ENCODE results near the gene TRIO.
A peak's percentile ranks its signal among the peaks of the same experiment; 100 is the strongest.

The TRIO gene

DNA sequence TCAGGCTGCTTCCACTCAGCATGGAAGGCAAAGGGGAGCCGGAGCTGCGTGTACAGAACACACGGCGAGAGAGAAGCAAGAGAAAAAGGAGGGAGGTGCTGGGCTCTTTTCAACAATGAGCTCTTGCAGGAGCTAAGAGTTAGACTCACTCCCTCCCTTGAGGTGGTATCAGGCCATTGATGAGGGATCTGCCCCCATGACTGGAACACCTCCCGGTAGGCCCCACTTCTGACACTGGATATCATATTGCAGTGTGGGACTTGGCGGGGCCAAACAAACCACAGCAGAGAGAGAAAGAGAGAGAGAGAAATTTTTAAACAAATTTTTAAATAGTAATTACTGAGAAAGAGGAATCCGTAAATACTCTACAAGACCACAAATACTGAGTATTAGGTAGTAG lies 182.2 kb downstream of the TRIO start:
- H3K4me1 Mint-ChIP-seq = peaks cover 25% of the 10 kb centered on the region
- H3K27ac Mint-ChIP-seq = peak overlapping the region; percentile 5
- ATAC-seq (ENCODE audit: low read depth) = no peak
- no peaks in the 10 kb centered on the region for H3K27me3 Mint-ChIP-seq
- peaks cover 25% of the 10 kb centered on the region for H3K36me3 Mint-ChIP-seq
- no peak overlapping the region for H3K4me3 Mint-ChIP-seq
- H3K9me3 Mint-ChIP-seq = peaks cover 2% of the 10 kb centered on the region
- DNase-seq (ENCODE audit: low spot score in 2 of 2) = no peak

DNA sequence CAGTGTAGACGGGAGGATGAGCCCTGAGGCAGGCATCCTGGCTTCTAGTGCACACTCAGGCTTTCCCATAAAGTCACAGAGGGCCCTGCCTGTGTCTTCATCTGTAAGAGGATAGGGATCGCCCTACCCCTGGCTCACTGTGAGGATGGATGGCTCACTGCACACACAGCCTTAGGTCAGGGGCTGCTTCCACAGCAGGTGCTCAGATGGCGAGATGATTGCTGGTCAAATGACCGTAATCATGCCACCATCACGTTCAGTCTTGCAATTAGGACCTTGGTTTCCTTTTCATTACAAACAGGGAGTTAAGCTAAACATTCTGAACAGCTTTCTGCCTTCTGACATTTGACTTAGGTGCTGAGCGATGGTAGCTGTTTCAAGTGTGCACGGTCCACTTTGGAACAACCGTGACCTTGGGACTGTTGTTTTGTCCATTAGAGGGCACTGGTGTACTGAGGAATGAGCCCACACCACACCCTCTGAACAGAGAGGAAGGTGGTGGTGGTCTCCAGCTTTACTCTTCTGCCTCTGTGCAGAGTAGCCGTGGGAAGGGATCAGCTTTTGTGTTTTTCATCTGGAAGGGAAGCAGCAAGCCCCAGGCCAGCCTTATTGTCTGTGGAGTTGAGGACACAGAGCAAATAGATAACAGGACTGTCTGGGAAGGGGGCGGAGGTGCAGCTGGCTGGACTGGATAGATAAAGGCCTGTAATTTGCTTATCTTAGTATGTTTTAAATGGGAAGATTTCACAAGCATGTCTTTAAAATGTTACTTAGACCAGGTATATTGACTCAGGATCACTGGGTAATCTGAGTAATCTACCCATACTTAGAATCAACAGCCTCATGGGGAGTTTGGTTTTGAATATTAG lies 183.1 kb downstream of the TRIO start:
- Mint-ChIP-seq H3K36me3 (peaks cover 20% of the 10 kb centered on the region), H3K27ac (no peak overlapping the region), H3K4me1 (peaks cover 34% of the 10 kb centered on the region), H3K9me3 (no peaks in the 10 kb centered on the region), H3K4me3 (no peak overlapping the region), H3K27me3 (no peaks in the 10 kb centered on the region)
- DNase-seq (ENCODE audit: low spot score in 2 of 2) (no peak), ATAC-seq (ENCODE audit: low read depth) (peak; percentile 46)

GRCh38 chr5:14327624-14328023 lies 184.5 kb downstream of the TRIO start:
- Mint-ChIP-seq H3K27me3 (no peaks in the 10 kb centered on the region), H3K9me3 (no peaks in the 10 kb centered on the region), H3K27ac (no peak overlapping the region), H3K4me1 (peaks cover 36% of the 10 kb centered on the region), H3K36me3 (peaks cover 9% of the 10 kb centered on the region), H3K4me3 (no peak overlapping the region)
- ATAC-seq (ENCODE audit: low read depth) = no peak
- DNase-seq (ENCODE audit: low spot score in 2 of 2) = no peak

DNA sequence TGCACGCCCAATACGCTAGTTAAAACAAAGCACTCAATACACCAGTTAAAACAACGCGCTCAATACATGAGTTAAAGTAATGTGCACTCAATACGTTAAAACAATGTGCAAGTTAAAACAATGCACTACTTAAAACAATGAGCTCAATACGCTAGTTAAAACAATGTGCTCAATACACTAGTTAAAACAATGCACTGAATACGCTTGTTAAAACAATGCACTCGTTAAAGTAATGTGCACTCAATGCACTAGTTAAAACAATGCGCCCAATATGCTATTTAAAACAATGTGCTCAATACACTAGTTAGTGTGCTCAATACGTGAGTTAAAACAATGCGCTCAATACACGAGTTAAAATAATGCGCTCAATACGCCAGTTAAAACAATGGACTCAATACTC lies 185.0 kb downstream of the TRIO start:
- no peak overlapping the region for H3K27ac Mint-ChIP-seq
- H3K4me1 Mint-ChIP-seq = peaks cover 36% of the 10 kb centered on the region
- peaks cover 9% of the 10 kb centered on the region for H3K36me3 Mint-ChIP-seq
- H3K9me3 Mint-ChIP-seq = no peaks in the 10 kb centered on the region
- no peak for DNase-seq (ENCODE audit: low spot score in 2 of 2)
- H3K4me3 Mint-ChIP-seq = no peak overlapping the region
- H3K27me3 Mint-ChIP-seq = no peaks in the 10 kb centered on the region
- ATAC-seq (ENCODE audit: low read depth) = no peak

GRCh38 chr5:14330291-14330690 lies 187.1 kb downstream of the TRIO start:
- Mint-ChIP-seq H3K4me3 (no peak overlapping the region), H3K9me3 (no peaks in the 10 kb centered on the region), H3K4me1 (peaks cover 33% of the 10 kb centered on the region), H3K36me3 (peaks cover 7% of the 10 kb centered on the region), H3K27ac (peak overlapping the region; percentile 28), H3K27me3 (no peaks in the 10 kb centered on the region)
- no peak for DNase-seq (ENCODE audit: low spot score in 2 of 2)
- no peak for ATAC-seq (ENCODE audit: low read depth)

DNA sequence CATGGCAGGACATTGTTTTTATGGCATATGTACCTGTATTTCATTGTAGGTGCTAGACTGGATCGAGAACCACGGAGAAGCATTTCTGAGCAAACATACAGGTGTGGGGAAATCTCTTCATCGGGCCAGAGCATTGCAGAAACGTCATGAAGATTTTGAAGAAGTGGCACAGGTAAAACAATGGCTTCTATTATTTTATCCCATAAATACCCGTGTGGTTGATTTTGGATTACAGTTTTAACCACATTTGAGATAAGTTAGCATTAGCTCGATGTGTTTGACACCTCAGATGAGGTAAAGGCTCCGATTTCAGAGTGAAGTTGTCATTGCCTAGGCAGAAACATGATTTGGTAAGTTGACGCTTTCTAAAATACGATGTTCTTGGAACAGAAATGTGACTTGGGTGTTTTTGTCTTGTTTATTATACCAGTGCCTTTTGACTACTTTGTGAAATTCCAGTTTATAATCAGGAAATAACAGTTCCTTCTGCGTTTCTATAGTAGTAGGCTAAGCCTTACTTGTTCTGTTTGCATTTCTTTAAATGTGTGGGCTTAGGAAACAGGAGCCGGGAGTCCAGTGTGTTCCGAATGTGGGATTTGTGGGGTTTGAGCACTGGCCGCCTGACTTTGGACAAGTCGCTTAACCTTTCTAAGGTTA lies 187.7 kb downstream of the TRIO start:
- Mint-ChIP-seq H3K27ac (peak overlapping the region; percentile 47), H3K36me3 (peaks cover 8% of the 10 kb centered on the region), H3K4me3 (peak overlapping the region; percentile 60), H3K4me1 (peaks cover 33% of the 10 kb centered on the region), H3K27me3 (no peaks in the 10 kb centered on the region), H3K9me3 (no peaks in the 10 kb centered on the region)
- no peak for ATAC-seq (ENCODE audit: low read depth)
- no peak for DNase-seq (ENCODE audit: low spot score in 2 of 2)

GRCh38 chr5:14331386-14331781 lies 188.2 kb downstream of the TRIO start:
- ATAC-seq (ENCODE audit: low read depth) = peak; percentile 91
- Mint-ChIP-seq H3K4me1 (peaks cover 31% of the 10 kb centered on the region), H3K4me3 (peak overlapping the region; percentile 17), H3K9me3 (no peaks in the 10 kb centered on the region), H3K27ac (peak overlapping the region; percentile 47), H3K36me3 (peaks cover 10% of the 10 kb centered on the region), H3K27me3 (no peaks in the 10 kb centered on the region)
- DNase-seq (ENCODE audit: low spot score in 2 of 2) = peak in 1 of 2 donors; percentile 17

DNA sequence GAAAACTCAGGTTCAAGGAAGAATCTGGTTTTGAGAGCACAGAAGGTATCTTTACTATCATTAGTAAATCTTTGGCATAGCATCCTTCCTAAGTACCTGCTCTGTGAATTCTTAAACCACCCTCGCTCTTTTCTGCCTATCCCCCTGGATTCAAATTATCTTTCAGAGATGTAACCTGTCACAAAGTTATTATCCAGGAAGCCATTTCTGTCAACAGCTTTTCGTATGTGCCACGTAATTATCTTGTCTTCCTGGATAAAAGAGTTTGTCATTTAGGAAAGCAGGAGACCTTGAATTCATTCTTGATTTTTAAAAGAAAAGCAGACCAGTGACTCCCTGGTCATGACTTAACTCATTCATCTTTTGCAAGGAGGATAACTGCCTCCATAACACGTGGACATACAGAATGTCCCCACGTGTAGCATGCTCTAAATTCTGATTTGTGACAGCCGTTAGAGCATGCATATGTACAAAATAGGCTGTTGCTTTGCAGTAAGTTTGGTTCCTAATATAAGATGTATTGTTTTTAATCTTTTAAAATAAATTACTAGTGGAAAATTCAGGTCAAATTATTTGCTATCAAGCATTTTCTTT lies 189.0 kb downstream of the TRIO start:
- ATAC-seq (ENCODE audit: low read depth) = no peak
- Mint-ChIP-seq H3K27ac (peak overlapping the region; percentile 47), H3K27me3 (no peaks in the 10 kb centered on the region)

DNA sequence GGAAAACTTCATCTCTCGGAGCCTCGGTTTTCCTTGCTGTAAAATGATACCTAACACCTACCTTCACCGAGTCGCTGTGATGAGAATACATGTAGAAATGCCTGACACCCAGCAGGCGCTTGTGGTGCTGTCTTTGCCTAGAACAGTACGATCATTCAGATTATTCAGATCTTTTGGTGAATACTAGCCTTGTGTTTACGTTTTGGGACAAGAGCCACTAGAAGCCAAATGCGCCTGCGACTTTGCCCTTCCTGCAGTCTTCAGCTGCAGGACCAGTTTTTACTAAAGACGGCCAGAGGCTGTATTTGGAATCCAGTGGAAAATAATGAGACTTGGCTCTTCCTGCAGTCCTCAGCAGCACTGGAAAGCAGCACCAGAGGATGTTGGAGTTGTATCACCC lies 189.6 kb downstream of the TRIO start:
- ATAC-seq (ENCODE audit: low read depth) = no peak
- H3K9me3 Mint-ChIP-seq = no peaks in the 10 kb centered on the region
- H3K4me3 Mint-ChIP-seq = no peak overlapping the region
- peaks cover 29% of the 10 kb centered on the region for H3K4me1 Mint-ChIP-seq
- no peaks in the 10 kb centered on the region for H3K27me3 Mint-ChIP-seq
- no peak overlapping the region for H3K27ac Mint-ChIP-seq
- H3K36me3 Mint-ChIP-seq = peaks cover 15% of the 10 kb centered on the region
- no peak for DNase-seq (ENCODE audit: low spot score in 2 of 2)

More for the DNA sequence above, 189.0 kb downstream of the TRIO start:
- peaks cover 29% of the 10 kb centered on the region for H3K4me1 Mint-ChIP-seq
- no peak overlapping the region for H3K4me3 Mint-ChIP-seq
- H3K36me3 Mint-ChIP-seq = peaks cover 12% of the 10 kb centered on the region
- H3K9me3 Mint-ChIP-seq = no peaks in the 10 kb centered on the region
- DNase-seq (ENCODE audit: low spot score in 2 of 2) = no peak

DNA sequence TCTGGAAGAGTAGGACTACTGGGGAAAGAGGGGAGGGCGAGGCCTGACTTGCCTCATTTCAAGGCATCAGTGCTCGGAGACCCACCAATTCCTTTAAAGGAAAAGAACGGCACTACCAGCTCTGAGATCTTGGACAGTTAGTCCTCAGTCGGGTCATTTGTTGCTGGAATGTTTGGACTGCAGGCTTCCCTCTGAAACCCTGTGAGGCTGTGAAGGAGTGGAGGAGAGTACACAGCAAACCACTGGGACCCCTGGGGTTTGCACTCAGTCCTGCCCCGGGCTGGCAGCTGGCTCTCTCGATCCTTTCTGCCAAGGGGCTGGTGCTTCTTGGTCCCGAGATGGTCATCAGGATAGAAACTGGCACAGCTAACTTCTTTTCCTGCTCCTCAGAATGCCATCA lies 194.5 kb downstream of the TRIO start:
- Mint-ChIP-seq H3K27ac (no peak overlapping the region), H3K36me3 (peaks cover 22% of the 10 kb centered on the region), H3K9me3 (no peaks in the 10 kb centered on the region), H3K27me3 (no peaks in the 10 kb centered on the region), H3K4me1 (peaks cover 25% of the 10 kb centered on the region), H3K4me3 (no peak overlapping the region)
- DNase-seq (ENCODE audit: low spot score in 2 of 2) = no peak
- ATAC-seq (ENCODE audit: low read depth) = no peak

- H3K36me3 Mint-ChIP-seq = peaks cover 27% of the 10 kb centered on the region
- H3K4me3 Mint-ChIP-seq = no peak overlapping the region
- H3K27ac Mint-ChIP-seq = no peak overlapping the region
- H3K9me3 Mint-ChIP-seq = no peaks in the 10 kb centered on the region
- H3K27me3 Mint-ChIP-seq = no peaks in the 10 kb centered on the region
- H3K4me1 Mint-ChIP-seq = peaks cover 33% of the 10 kb centered on the region
- ATAC-seq (ENCODE audit: low read depth) (no peak), DNase-seq (ENCODE audit: low spot score in 2 of 2) (no peak)
Measured at GRCh38 chr5:14339468-14339867, 196.3 kb downstream of the TRIO start.

GRCh38 chr5:14341571-14342230 lies 198.6 kb downstream of the TRIO start:
- Mint-ChIP-seq H3K9me3 (no peaks in the 10 kb centered on the region), H3K4me1 (peaks cover 33% of the 10 kb centered on the region), H3K36me3 (peaks cover 29% of the 10 kb centered on the region), H3K27me3 (no peaks in the 10 kb centered on the region), H3K4me3 (peak overlapping the region; percentile 64), H3K27ac (peak overlapping the region; percentile 11)
- ATAC-seq (ENCODE audit: low read depth) (peak; percentile 54), DNase-seq (ENCODE audit: low spot score in 2 of 2) (no peak)

- H3K27ac Mint-ChIP-seq = no peak overlapping the region
- H3K27me3 Mint-ChIP-seq = no peaks in the 10 kb centered on the region
- H3K36me3 Mint-ChIP-seq = peaks cover 28% of the 10 kb centered on the region
- peak; percentile 94 for ATAC-seq (ENCODE audit: low read depth)
- peaks cover 33% of the 10 kb centered on the region for H3K4me1 Mint-ChIP-seq
- peak overlapping the region; percentile 64 for H3K4me3 Mint-ChIP-seq
- peak in 1 of 2 donors; percentile 25 for DNase-seq (ENCODE audit: low spot score in 2 of 2)
- H3K9me3 Mint-ChIP-seq = no peaks in the 10 kb centered on the region
Measured at GRCh38 chr5:14342306-14342705, 199.2 kb downstream of the TRIO start.

DNA sequence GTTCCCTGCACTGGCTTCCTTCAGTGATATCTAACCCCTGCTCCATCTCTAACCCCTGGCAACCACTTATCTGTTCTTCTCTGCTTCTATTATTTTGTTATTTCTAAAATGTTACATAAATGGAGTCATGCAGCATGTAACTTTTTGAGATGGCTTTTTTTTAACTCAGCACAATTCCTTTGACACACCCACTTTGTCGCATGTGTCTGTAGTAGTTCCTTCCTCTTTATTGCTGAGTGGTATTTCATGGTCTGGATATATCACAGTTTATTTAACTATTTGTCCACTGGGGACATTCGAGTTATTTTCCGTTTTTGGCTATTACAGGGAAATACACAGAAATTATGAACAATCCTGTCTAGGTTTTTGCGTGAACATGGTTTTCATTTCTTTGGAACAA lies 200.2 kb downstream of the TRIO start:
- no peak for DNase-seq (ENCODE audit: low spot score in 2 of 2)
- Mint-ChIP-seq H3K4me3 (peak overlapping the region; percentile 64), H3K27ac (peak overlapping the region; percentile 45), H3K4me1 (peaks cover 32% of the 10 kb centered on the region), H3K36me3 (peaks cover 27% of the 10 kb centered on the region), H3K27me3 (no peaks in the 10 kb centered on the region), H3K9me3 (no peaks in the 10 kb centered on the region)
- ATAC-seq (ENCODE audit: low read depth) = peak; percentile 53

Data from memory B cell (primary cell).